Smooth muscle cell (in vitro differentiated cells): ENCODE results near the gene WDR44. TPM values are rescaled to one million over a fixed set of nuclear protein-coding genes. Genes with fewer than 3 reads are reported as not detected.
A peak's percentile ranks its signal among the peaks of the same experiment; 100 is the strongest.

Experiments used
- DNase-seq: peaks from one replicate; lab custom pipeline; 2025; ENCODE audit not compliant: unreplicated experiment; lab: John Stamatoyannopoulos, UW
- H2AFZ ChIP-seq: fragments of 200-600 bp; sonication (generic); 2 replicates; pipeline ENCODE4 v1.6.0; 2016; ENCODE audit warnings: antibody characterized with exemption, low read depth, mild to moderate bottlenecking
- H3F3A ChIP-seq: fragments of 200-600 bp; sonication (generic); 2 replicates; pipeline ENCODE4 v1.6.0; 2017; ENCODE audit warnings: antibody characterized with exemption, low read depth
- H3K27ac ChIP-seq: fragments of 200-600 bp; sonication (generic); 2 replicates; pipeline ENCODE4 v1.5.1; 2016; ENCODE audit warnings: low read depth, mild to moderate bottlenecking
- H3K27me3 ChIP-seq: fragments of 200-600 bp; sonication (generic); 2 replicates; pipeline ENCODE4 v1.6.1; 2016; ENCODE audit warnings: low read depth, mild to moderate bottlenecking
- H3K36me3 ChIP-seq: fragments of 200-600 bp; sonication (generic); 2 replicates; pipeline ENCODE4 v1.5.1; 2016; ENCODE audit warnings: low read depth
- H3K4me1 ChIP-seq: fragments of 200-600 bp; sonication (generic); 2 replicates; pipeline ENCODE4 v1.5.1; 2016; ENCODE audit warnings: low read depth
- H3K4me2 ChIP-seq: fragments of 200-600 bp; sonication (generic); 2 replicates; pipeline ENCODE4 v1.6.0; 2016; ENCODE audit warnings: mild to moderate bottlenecking
- H3K4me3 ChIP-seq: fragments of 200-600 bp; sonication (generic); 2 replicates; pipeline ENCODE4 v1.5.1; 2016; ENCODE audit warnings: mild to moderate bottlenecking
- H3K79me2 ChIP-seq: fragments of 200-600 bp; sonication (generic); 2 replicates; pipeline ENCODE4 v1.6.0; 2016; ENCODE audit warnings: low read depth, mild to moderate bottlenecking
- H3K9ac ChIP-seq: fragments of 200-600 bp; sonication (generic); 2 replicates; pipeline ENCODE4 v1.6.0; 2016; ENCODE audit warnings: low read depth
- H3K9me3 ChIP-seq: fragments of 200-600 bp; sonication (generic); replicated peaks from 2 replicates; pipeline ENCODE4 v1.5.1; 2016; ENCODE audit warnings: low read depth
- H4K20me1 ChIP-seq: fragments of 200-600 bp; sonication (generic); 2 replicates; pipeline ENCODE4 v1.6.0; 2016; ENCODE audit warnings: low read depth
- WGBS: methylation state at CpG from one replicate; pipeline ENCODE4 v1.1.7; 2016; ENCODE audit warnings: low lambda C conversion rate; 5-methylcytosine and 5-hydroxymethylcytosine counted together
- polyA plus RNA-seq: library from polyadenylated mRNA; unstranded; fragments of >200 nt; fragmentation: Nextera tagmentation; extraction: Ambion mirVana; gene quantifications from 2 replicates; pipeline ENCODE4 v1.2.1, GENCODE V29; 2016
- total RNA-seq: library from RNA; depleted of rRNA; stranded (reverse); fragments of >200 nt; gene quantifications from 2 replicates; pipeline ENCODE4 v1.2.3, GENCODE V29; 2014
- TF ChIP-seq, protein P1 (sequence below): fragments of 200-600 bp; sonication (generic); IDR thresholded peaks from 2 replicates; pipeline ENCODE4 v1.5.1; 2017; ENCODE audit warnings: borderline replicate concordance, mild to moderate bottlenecking, antibody characterized with exemption; ENCODE audit not compliant: insufficient read depth, poor library complexity, severe bottlenecking

Gene WDR44
- total and polyA plus RNA-seq, 2 experiments from 2014 or later, result 10.0 to 18.4 TPM

DNA sequence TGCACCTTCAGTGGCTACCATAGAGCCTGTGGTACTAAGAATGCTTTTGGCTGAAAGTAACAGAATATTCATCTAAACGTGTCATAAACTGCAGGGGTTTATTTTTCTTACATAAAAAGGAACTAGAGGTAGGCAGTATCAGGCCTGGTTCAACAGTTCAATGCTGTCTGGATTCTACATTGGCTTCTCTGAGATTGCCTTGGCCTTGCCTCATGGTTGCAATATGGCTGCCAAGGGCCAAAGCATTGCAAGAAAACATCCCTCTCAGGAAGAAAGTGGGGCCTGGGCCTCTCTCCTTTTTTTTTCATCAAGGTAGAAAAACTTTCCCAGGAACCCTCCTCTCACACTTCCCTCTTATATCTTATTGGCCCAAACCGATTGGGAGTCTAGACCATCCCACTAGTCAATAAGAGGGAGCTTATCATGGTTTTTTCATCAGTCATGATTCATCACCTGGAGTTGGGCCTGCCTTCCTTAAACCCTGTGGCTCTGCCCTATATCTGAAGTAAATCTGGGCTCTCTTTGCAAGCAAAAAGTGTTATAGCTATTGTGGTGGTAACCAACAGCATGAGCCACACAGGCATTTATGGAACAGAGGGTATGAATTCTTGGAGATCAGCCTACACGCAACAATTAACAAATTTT is 147.9 kb downstream of the WDR44 start:
- DNase-seq, result no peak
- Histone ChIP-seq H2AFZ (no peak overlapping the region), H3K9ac (no peak overlapping the region), H3F3A (no peaks in the 10 kb centered on the region), H3K27ac (no peak overlapping the region), H3K4me2 (no peak overlapping the region), H4K20me1 (no peaks in the 10 kb centered on the region), H3K27me3 (peaks cover 15% of the 10 kb centered on the region), H3K79me2 (no peaks in the 10 kb centered on the region), H3K4me3 (no peak overlapping the region), H3K36me3 (no peaks in the 10 kb centered on the region), H3K4me1 (no peaks in the 10 kb centered on the region), H3K9me3 (no peaks in the 10 kb centered on the region)
- TF ChIP-seq, protein P1, sequence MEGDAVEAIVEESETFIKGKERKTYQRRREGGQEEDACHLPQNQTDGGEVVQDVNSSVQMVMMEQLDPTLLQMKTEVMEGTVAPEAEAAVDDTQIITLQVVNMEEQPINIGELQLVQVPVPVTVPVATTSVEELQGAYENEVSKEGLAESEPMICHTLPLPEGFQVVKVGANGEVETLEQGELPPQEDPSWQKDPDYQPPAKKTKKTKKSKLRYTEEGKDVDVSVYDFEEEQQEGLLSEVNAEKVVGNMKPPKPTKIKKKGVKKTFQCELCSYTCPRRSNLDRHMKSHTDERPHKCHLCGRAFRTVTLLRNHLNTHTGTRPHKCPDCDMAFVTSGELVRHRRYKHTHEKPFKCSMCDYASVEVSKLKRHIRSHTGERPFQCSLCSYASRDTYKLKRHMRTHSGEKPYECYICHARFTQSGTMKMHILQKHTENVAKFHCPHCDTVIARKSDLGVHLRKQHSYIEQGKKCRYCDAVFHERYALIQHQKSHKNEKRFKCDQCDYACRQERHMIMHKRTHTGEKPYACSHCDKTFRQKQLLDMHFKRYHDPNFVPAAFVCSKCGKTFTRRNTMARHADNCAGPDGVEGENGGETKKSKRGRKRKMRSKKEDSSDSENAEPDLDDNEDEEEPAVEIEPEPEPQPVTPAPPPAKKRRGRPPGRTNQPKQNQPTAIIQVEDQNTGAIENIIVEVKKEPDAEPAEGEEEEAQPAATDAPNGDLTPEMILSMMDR, result no peak
- WGBS, result 73% methylated on average over 3 of the region's 3 CpGs

GRCh38 chrX:118495061-118495921 is 149.4 kb downstream of the WDR44 start, which contains the start of gene DOCK11:
Gene DOCK11, plus strand, starts transcription at chrX:118495815. Its CDS starts 157 bp downstream, at chrX:118495972.
- no peak within 1 kb of the TSS for H3K27ac ChIP-seq
- peaks cover 15% of the 10 kb centered on the region for H3K27me3 ChIP-seq
- no peaks in the 10 kb centered on the region for H3K36me3 ChIP-seq
- peak within 1 kb of the TSS; percentile 87 for H3K4me2 ChIP-seq
- no peak within 1 kb of the TSS for H3K9ac ChIP-seq
- 45% methylated on average over 36 of the region's 64 CpGs for WGBS
- peak within 1 kb of the TSS; percentile 72 for H2AFZ ChIP-seq
- no peaks in the 10 kb centered on the region for H3F3A ChIP-seq
- H3K9me3 ChIP-seq, result no peaks in the 10 kb centered on the region
- peak within 1 kb of the TSS; percentile 56 for H3K4me3 ChIP-seq
- TF ChIP-seq, protein P1, result no peak
- H3K79me2 ChIP-seq, result no peaks in the 10 kb centered on the region
- peak; percentile 12 for DNase-seq
- H4K20me1 ChIP-seq, result no peaks in the 10 kb centered on the region
- H3K4me1 ChIP-seq, result no peaks in the 10 kb centered on the region

DNA sequence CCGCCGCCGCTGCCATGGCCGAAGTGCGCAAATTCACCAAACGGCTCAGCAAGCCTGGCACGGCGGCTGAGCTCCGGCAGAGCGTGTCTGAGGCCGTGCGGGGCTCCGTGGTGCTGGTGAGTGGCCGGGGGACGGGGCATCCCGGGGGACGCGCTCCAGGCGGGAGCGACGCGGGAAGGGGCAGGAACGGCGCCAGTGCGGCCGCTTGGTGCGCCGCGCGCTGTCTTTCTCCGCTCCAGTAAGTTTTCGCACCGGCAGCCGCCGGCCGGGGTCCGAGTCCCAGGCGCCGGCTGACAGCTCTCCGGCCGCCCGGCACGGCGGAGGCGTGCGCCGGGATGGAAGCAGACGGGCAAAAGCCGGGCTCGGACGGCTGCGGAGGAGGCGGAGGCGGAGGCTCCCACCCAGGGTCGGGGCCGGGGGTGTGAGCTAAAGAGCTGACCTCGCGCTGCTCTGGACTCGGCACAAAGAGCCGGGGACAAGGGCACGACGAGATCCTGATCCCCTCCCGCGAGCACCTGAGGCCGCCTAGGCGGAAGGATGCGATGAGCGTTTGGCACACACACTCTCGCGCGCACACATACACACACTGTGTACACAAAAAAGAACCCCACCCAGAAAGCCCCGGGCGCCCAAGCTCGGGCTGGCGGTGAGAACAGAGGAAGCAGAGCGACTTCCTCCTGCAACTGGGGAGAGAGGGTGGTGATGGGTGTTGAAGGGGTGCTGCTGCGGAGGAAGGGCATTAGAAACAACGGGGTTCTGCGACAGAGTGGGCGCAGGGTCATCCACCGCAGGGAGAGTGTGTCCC is 150.3 kb downstream of the WDR44 start:
- TF ChIP-seq, protein P1, result no peak
- H3K4me1 ChIP-seq, result no peaks in the 10 kb centered on the region
- no peaks in the 10 kb centered on the region for H3K9me3 ChIP-seq
- no peaks in the 10 kb centered on the region for H3K36me3 ChIP-seq
- 49% methylated on average over 60 of the region's 81 CpGs for WGBS
- H3K27me3 ChIP-seq, result peaks cover 15% of the 10 kb centered on the region
- H4K20me1 ChIP-seq, result no peaks in the 10 kb centered on the region
- no peak for DNase-seq
- no peaks in the 10 kb centered on the region for H3F3A ChIP-seq
- no peak overlapping the region for H3K9ac ChIP-seq
- no peak overlapping the region for H3K27ac ChIP-seq
- peak overlapping the region; percentile 87 for H3K4me2 ChIP-seq
- peak overlapping the region; percentile 56 for H3K4me3 ChIP-seq
- no peaks in the 10 kb centered on the region for H3K79me2 ChIP-seq
- peak overlapping the region; percentile 69 for H2AFZ ChIP-seq
